Activated T-helper 17 cell treated with anti-CD3 and anti-CD28 coated beads, Interleukin-2, amount 50 U/mL, for 72 hours (primary cell): Measurements from ENCODE around the gene CSTPP1. TPM values are rescaled to one million over a fixed set of nuclear protein-coding genes. Genes with fewer than 3 reads are reported as not detected.
"Not testable (repeated sequence)": the region's sequence is repeated elsewhere in the genome, so short reads cannot be mapped to it uniquely, and the experiment has no call there.

ENCODE experiments used
- ATAC-seq: fragments of 150-1000 bp; cut with Tn5 transposase; replicated peaks from 2 replicates; pipeline ENCODE4 v1.10.0; 2021; ENCODE audit warnings: mild to moderate bottlenecking, moderate library complexity
- H3K27ac Mint-ChIP-seq: one replicate; pipeline ENCODE4 v1.8.0; 2022; ENCODE audit warnings: mixed read lengths
- H3K27me3 Mint-ChIP-seq: one replicate; pipeline ENCODE4 v1.8.0; 2022; ENCODE audit warnings: mixed read lengths
- H3K36me3 Mint-ChIP-seq: one replicate; pipeline ENCODE4 v1.8.0; 2022; ENCODE audit warnings: low read depth, mild to moderate bottlenecking, mixed read lengths
- H3K4me1 Mint-ChIP-seq: one replicate; pipeline ENCODE4 v1.8.0; 2022; ENCODE audit warnings: mixed read lengths
- H3K4me3 Mint-ChIP-seq: one replicate; pipeline ENCODE4 v1.8.0; 2022; ENCODE audit warnings: mild to moderate bottlenecking, mixed read lengths
- H3K9me3 Mint-ChIP-seq: one replicate; pipeline ENCODE4 v1.8.0; 2022; ENCODE audit warnings: mixed read lengths
- total RNA-seq, 2 donors: library from RNA; stranded (reverse); gene quantifications; one replicate each; pipeline ENCODE4 v1.2.3, GENCODE V29; 2022

The CSTPP1 gene
- total RNA-seq, 2 donors from 2014 or later, result 15.2 to 19.4 TPM

- no peak for ATAC-seq
- Mint-ChIP-seq H3K4me3 (no peak overlapping the region), H3K36me3 (peaks cover 5% of the 10 kb centered on the region), H3K27ac (no peak overlapping the region), H3K27me3 (peaks cover 6% of the 10 kb centered on the region), H3K4me1 (peaks cover 9% of the 10 kb centered on the region), H3K9me3 (no peaks in the 10 kb centered on the region)
These were observed 244.7 kb downstream of the CSTPP1 start for GRCh38 chr11:47181271-47181670.

DNA sequence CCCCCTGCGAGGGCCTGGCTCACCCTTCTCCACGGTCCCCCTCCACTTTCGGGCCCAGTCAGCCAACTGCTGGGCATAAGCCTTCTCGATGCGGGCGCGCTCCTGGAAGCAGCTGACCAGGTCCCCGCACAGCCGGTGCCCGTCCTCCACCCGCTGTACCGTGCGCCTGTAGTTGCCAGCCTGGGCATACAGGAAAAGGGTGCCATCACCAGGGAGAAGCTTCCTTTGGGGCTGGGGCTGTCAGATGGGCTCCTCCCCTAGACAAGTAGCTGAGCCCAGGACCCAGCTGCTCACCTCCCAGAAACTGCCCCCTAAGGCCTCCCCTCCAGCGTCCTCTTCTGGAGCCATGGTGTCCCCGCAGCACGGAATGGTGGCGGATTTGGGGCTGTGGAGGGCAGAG is 245.8 kb downstream of the CSTPP1 start:
- H3K9me3 Mint-ChIP-seq, result no peaks in the 10 kb centered on the region
- no peak overlapping the region for H3K27ac Mint-ChIP-seq
- H3K4me1 Mint-ChIP-seq, result peaks cover 5% of the 10 kb centered on the region
- H3K27me3 Mint-ChIP-seq, result peaks cover 6% of the 10 kb centered on the region
- H3K4me3 Mint-ChIP-seq, result no peak overlapping the region
- ATAC-seq, result no peak
- no peaks in the 10 kb centered on the region for H3K36me3 Mint-ChIP-seq

- ATAC-seq, result no peak
- Mint-ChIP-seq H3K36me3 (no peaks in the 10 kb centered on the region), H3K4me3 (no peak overlapping the region), H3K9me3 (no peaks in the 10 kb centered on the region), H3K27ac (no peak overlapping the region), H3K27me3 (peaks cover 6% of the 10 kb centered on the region), H3K4me1 (no peaks in the 10 kb centered on the region)
These were observed 246.7 kb downstream of the CSTPP1 start for GRCh38 chr11:47183031-47183856.

GRCh38 chr11:47183969-47184368 is 247.4 kb downstream of the CSTPP1 start:
- Mint-ChIP-seq H3K27ac (no peak overlapping the region), H3K4me3 (no peak overlapping the region), H3K4me1 (no peaks in the 10 kb centered on the region), H3K36me3 (no peaks in the 10 kb centered on the region), H3K9me3 (no peaks in the 10 kb centered on the region), H3K27me3 (peaks cover 6% of the 10 kb centered on the region)
- ATAC-seq, result no peak

- H3K9me3 Mint-ChIP-seq, result no peaks in the 10 kb centered on the region
- no peak overlapping the region for H3K27ac Mint-ChIP-seq
- peak overlapping the region; percentile 16 for H3K4me3 Mint-ChIP-seq
- peaks cover 6% of the 10 kb centered on the region for H3K27me3 Mint-ChIP-seq
- no peak for ATAC-seq
- no peaks in the 10 kb centered on the region for H3K36me3 Mint-ChIP-seq
- H3K4me1 Mint-ChIP-seq, result no peaks in the 10 kb centered on the region
These were observed 248.2 kb downstream of the CSTPP1 start for GRCh38 chr11:47184711-47185304.

DNA sequence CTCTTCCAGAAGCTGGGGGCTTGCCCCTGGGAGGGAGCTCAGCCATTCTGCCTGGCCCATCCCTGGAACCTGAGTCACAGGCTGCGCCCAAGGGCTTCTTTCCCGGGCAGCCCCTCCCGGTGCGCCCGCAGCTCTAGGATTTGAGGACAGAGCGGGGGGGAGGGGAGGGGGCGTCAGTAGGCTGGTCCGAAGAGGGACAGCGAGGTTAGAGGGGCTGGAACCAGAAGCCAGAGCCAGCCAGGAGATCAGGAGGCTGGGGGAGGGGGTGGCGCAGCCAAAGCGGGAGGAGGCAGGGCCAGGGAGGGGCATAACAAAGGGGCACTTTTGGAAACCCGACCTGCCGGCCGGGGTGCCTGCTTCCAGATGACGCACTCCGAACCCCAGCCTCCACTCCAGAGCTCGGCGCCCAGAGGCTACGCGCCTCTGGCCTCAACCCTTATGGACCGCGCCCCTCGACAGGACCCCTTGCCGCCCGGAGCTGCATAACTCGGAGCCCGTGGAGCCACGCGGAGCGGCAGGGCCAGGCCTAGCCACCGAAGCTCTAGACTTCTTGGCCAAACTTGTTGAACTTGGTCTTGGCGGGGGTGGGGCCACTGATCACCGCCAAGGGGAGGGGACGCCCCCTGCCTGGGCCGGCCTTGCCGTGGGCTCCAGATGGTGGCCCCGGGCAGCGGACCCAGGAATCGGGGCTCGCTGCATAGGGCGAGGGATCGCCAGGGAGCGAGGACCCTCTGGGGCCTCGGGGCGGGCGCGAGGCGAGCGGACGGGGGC is 248.9 kb downstream of the CSTPP1 start:
- ATAC-seq, result peak; percentile 21
- peak overlapping the region; percentile 31 for H3K4me3 Mint-ChIP-seq
- no peaks in the 10 kb centered on the region for H3K4me1 Mint-ChIP-seq
- H3K36me3 Mint-ChIP-seq, result no peaks in the 10 kb centered on the region
- H3K9me3 Mint-ChIP-seq, result no peaks in the 10 kb centered on the region
- H3K27me3 Mint-ChIP-seq, result peaks cover 6% of the 10 kb centered on the region
- H3K27ac Mint-ChIP-seq, result no peak overlapping the region

- Mint-ChIP-seq H3K4me1 (no peaks in the 10 kb centered on the region), H3K9me3 (no peaks in the 10 kb centered on the region), H3K27ac (no peak within 1 kb of the TSS), H3K4me3 (peak within 1 kb of the TSS; percentile 71), H3K36me3 (no peaks in the 10 kb centered on the region), H3K27me3 (peaks cover 6% of the 10 kb centered on the region)
- ATAC-seq, result peak; percentile 87
These were observed 249.6 kb downstream of the CSTPP1 start, which contains the start of gene PACSIN3 for GRCh38 chr11:47186076-47186699. PACSIN3 (minus strand) TSS chr11:47186434; CDS start chr11:47182727, 3,707 bp downstream.

DNA sequence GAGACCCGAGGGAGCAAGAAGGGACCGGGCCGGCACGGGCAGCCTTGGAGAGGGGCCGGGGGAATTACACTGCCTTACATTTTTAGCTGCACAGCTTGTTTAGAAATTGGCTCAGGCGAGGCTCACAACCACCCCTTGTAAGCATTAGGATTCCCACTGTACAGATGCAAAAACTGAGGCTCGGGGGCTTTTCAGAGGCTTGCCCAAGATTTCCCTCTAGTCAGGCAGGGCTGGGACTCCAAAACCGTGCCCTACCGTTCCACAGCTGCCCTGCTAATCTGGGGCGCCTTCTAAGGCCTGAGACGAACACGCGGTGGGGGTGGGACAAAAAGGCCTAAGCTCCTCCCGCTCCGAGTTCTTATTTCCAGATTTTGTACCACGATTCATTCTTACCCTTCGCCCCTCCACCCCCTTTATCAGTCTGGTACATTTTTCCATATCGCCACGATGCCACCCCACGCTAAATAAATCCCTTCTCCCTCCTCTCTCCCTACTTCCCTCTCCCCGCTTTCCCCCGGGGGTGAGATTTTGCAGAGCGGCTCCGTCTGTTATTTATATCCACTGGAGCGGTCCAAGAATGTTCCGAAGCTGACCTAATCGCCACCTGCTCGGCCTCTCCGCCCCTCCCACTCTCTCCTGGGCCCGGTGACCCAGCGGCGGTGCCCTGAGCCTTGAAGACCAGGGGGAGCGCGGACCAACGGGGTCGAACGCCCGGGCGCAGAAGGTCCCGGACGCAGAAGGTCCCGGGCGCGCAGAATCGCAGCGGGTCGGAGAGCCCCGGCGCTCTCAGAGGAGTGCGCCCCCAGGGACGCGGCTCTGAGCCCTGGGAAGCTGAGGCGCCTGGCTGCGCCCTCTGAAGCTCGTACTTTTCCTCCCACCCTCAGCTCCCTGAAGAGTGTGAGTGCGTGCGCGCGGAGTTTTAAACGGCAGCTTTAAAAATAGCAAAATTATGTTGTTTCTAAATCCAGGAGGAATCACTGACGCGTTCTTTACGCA is 250.4 kb downstream of the CSTPP1 start:
- Mint-ChIP-seq H3K27me3 (peaks cover 6% of the 10 kb centered on the region), H3K36me3 (no peaks in the 10 kb centered on the region), H3K27ac (no peak overlapping the region), H3K4me1 (no peaks in the 10 kb centered on the region), H3K9me3 (no peaks in the 10 kb centered on the region), H3K4me3 (peak overlapping the region; percentile 71)
- peak; percentile 54 for ATAC-seq

- H3K27ac Mint-ChIP-seq, result no peak overlapping the region
- peak overlapping the region; percentile 71 for H3K4me3 Mint-ChIP-seq
- no peak for ATAC-seq
- no peaks in the 10 kb centered on the region for H3K4me1 Mint-ChIP-seq
- peaks cover 6% of the 10 kb centered on the region for H3K27me3 Mint-ChIP-seq
- no peaks in the 10 kb centered on the region for H3K9me3 Mint-ChIP-seq
- H3K36me3 Mint-ChIP-seq, result no peaks in the 10 kb centered on the region
These were observed 251.2 kb downstream of the CSTPP1 start for GRCh38 chr11:47187723-47188122.

DNA sequence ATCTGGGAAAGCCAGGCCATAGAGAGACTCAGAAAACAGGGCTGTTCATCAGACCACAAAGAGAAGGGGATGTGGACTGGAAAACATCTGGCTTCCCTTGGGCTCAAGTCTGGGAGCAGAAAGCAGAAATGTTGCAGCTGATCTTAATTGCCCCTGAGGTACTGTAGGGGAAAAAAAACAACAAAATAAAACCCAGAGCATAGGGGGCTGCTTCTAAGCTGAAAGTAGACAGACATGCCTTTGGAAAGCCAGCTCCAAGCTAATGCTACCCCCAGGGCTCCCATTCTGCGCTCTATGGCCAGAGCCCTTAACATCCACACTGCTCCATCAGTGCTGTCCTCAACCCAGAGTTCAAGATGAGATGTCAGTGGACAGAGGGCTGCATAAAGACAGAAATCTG is 251.7 kb downstream of the CSTPP1 start:
- Mint-ChIP-seq H3K4me1 (no peaks in the 10 kb centered on the region), H3K36me3 (no peaks in the 10 kb centered on the region), H3K27me3 (peaks cover 6% of the 10 kb centered on the region), H3K9me3 (no peaks in the 10 kb centered on the region), H3K4me3 (no peak overlapping the region), H3K27ac (no peak overlapping the region)
- no peak for ATAC-seq

GRCh38 chr11:47189100-47189834 is 252.7 kb downstream of the CSTPP1 start:
- Mint-ChIP-seq H3K9me3 (no peaks in the 10 kb centered on the region), H3K4me3 (no peak overlapping the region), H3K36me3 (no peaks in the 10 kb centered on the region), H3K4me1 (no peaks in the 10 kb centered on the region), H3K27me3 (peaks cover 1% of the 10 kb centered on the region), H3K27ac (no peak overlapping the region)
- no peak for ATAC-seq

- not testable (repeated sequence) for ATAC-seq, H3K27ac Mint-ChIP-seq, H3K4me3 Mint-ChIP-seq, H3K27me3 Mint-ChIP-seq, H3K36me3 Mint-ChIP-seq, H3K4me1 Mint-ChIP-seq, H3K9me3 Mint-ChIP-seq
These were observed 254.6 kb downstream of the CSTPP1 start for GRCh38 chr11:47191137-47191536.

- Mint-ChIP-seq H3K9me3 (no peaks in the 10 kb centered on the region), H3K27me3 (no peaks in the 10 kb centered on the region), H3K36me3 (no peaks in the 10 kb centered on the region), H3K4me1 (no peaks in the 10 kb centered on the region), H3K27ac (no peak overlapping the region), H3K4me3 (no peak overlapping the region)
- ATAC-seq, result no peak
These were observed 255.6 kb downstream of the CSTPP1 start for GRCh38 chr11:47192111-47192510.
